HG03354 (cell line): Measurements from ENCODE around the gene SLC39A6.
"Not testable (repeated sequence)": the region's sequence is repeated elsewhere in the genome, so short reads cannot be mapped to it uniquely, and the experiment has no call there.

Experiments used
- ATAC-seq: cut with Tn5 transposase; IDR thresholded peaks from one replicate; pipeline ENCODE4 v1.9.1; 2021; ENCODE audit warnings: mild to moderate bottlenecking; ENCODE audit not compliant: unreplicated experiment, poor library complexity, severe bottlenecking

Gene SLC39A6

GRCh38 chr18:36129300-36130038, at the start of gene SLC39A6, which contains the start of gene ELP2:
TSS of gene SLC39A6 (minus strand) at chr18:36129340. CDS start at chr18:36127007, 2,333 bp downstream.
TSS of gene ELP2 (plus strand) at chr18:36129899. CDS start at chr18:36129934, 35 bp downstream.
- peak; percentile 94 for ATAC-seq

- no peak for ATAC-seq
Measured at GRCh38 chr18:36177913-36178312, 48.8 kb upstream of the SLC39A6 start.

- ATAC-seq, result no peak
Measured at GRCh38 chr18:36176711-36177110, 47.6 kb upstream of the SLC39A6 start.

- no peak for ATAC-seq
Measured at GRCh38 chr18:36176177-36176584, 47.0 kb upstream of the SLC39A6 start.

GRCh38 chr18:36175481-36175880, 46.3 kb upstream of the SLC39A6 start:
- ATAC-seq, result no peak

GRCh38 chr18:36169938-36170337, 40.8 kb upstream of the SLC39A6 start:
- no peak for ATAC-seq

GRCh38 chr18:36168296-36168695, 39.2 kb upstream of the SLC39A6 start:
- ATAC-seq, result not testable (repeated sequence)

- no peak for ATAC-seq
Measured at GRCh38 chr18:36167692-36168218, 38.6 kb upstream of the SLC39A6 start.

- no peak for ATAC-seq
Measured at GRCh38 chr18:36162981-36163380, 33.8 kb upstream of the SLC39A6 start.

- no peak for ATAC-seq
Measured at GRCh38 chr18:36160959-36161371, 31.8 kb upstream of the SLC39A6 start.

- ATAC-seq, result no peak
Measured at GRCh38 chr18:36158266-36158867, 29.2 kb upstream of the SLC39A6 start.

GRCh38 chr18:36157441-36157840, 28.3 kb upstream of the SLC39A6 start:
- no peak for ATAC-seq

- ATAC-seq, result no peak
Measured at GRCh38 chr18:36155851-36156757, 27.0 kb upstream of the SLC39A6 start.

- ATAC-seq, result no peak
Measured at GRCh38 chr18:36153771-36154170, 24.6 kb upstream of the SLC39A6 start.

- no peak for ATAC-seq
Measured at GRCh38 chr18:36153203-36153602, 24.1 kb upstream of the SLC39A6 start.

- ATAC-seq, result no peak
Measured at GRCh38 chr18:36152781-36153180, 23.6 kb upstream of the SLC39A6 start.

- ATAC-seq, result peak; percentile 96
Measured at GRCh38 chr18:36149514-36150289, 20.6 kb upstream of the SLC39A6 start.

- no peak for ATAC-seq
Measured at GRCh38 chr18:36143391-36143790, 14.3 kb upstream of the SLC39A6 start.

- ATAC-seq, result no peak
Measured at GRCh38 chr18:36142751-36143150, 13.6 kb upstream of the SLC39A6 start.
